ENCODE results near the gene BRI3BP.

DNA sequence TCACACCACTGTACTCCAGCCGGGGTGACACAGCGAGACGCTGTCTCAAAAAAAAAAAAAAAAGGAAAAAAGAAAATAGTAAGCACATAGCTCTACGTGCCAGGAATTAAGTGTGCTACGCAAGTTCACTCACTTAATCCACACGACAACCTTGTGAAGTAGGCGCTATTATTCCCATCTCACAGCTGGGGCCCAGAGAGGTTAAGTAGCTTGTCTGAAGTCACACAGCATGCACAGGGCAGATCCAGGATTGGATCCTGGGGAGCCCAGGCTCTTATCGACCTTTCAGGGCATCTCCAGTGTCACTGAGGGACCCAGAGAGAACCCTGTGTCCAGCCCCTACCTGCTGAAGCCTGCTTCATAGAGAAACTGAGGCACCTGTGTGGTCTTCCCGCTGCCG lies 16.4 kb upstream of the BRI3BP start:
- TF ChIP-seq, protein P1, sequence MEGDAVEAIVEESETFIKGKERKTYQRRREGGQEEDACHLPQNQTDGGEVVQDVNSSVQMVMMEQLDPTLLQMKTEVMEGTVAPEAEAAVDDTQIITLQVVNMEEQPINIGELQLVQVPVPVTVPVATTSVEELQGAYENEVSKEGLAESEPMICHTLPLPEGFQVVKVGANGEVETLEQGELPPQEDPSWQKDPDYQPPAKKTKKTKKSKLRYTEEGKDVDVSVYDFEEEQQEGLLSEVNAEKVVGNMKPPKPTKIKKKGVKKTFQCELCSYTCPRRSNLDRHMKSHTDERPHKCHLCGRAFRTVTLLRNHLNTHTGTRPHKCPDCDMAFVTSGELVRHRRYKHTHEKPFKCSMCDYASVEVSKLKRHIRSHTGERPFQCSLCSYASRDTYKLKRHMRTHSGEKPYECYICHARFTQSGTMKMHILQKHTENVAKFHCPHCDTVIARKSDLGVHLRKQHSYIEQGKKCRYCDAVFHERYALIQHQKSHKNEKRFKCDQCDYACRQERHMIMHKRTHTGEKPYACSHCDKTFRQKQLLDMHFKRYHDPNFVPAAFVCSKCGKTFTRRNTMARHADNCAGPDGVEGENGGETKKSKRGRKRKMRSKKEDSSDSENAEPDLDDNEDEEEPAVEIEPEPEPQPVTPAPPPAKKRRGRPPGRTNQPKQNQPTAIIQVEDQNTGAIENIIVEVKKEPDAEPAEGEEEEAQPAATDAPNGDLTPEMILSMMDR (IDR thresholded peaks at IDR 0.05), result no peak
- no peak for TF ChIP-seq POLR2A (IDR thresholded peaks at IDR 0.05)

Data from thyroid gland (tissue), 4 donors.